GM12873 (cell line): Measurements from ENCODE around the gene LAIR1.

Source experiments
- TF ChIP-seq, protein P1 (sequence below): IDR thresholded peaks from 2 replicates; pipeline ENCODE4 v1.5.1; 2012; ENCODE audit warnings: low read depth, mild to moderate bottlenecking, moderate library complexity, low read length, control low read depth; ENCODE audit not compliant: insufficient read depth; ENCODE audit errors: missing control alignments

The LAIR1 gene

DNA sequence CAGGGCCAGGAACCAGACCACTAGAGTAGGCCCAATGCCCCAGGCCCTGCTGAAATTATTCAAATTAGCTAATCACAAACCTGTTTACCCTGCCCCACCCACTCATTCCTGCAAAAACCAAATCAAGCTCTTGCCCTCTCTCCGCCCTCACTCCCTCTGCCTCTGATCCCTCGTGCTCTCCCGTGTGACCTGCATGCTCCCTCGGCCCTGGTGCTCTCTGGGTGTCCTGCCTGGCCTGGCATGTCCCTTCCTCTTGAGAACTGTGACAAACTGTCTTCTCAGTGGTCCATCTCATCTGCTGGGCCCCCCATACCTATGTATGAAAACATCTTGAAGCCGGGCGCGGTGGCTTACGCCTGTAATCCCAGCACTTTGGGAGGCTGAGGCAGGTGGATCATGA lies 38.3 kb upstream of the LAIR1 start:
- TF ChIP-seq, protein P1, sequence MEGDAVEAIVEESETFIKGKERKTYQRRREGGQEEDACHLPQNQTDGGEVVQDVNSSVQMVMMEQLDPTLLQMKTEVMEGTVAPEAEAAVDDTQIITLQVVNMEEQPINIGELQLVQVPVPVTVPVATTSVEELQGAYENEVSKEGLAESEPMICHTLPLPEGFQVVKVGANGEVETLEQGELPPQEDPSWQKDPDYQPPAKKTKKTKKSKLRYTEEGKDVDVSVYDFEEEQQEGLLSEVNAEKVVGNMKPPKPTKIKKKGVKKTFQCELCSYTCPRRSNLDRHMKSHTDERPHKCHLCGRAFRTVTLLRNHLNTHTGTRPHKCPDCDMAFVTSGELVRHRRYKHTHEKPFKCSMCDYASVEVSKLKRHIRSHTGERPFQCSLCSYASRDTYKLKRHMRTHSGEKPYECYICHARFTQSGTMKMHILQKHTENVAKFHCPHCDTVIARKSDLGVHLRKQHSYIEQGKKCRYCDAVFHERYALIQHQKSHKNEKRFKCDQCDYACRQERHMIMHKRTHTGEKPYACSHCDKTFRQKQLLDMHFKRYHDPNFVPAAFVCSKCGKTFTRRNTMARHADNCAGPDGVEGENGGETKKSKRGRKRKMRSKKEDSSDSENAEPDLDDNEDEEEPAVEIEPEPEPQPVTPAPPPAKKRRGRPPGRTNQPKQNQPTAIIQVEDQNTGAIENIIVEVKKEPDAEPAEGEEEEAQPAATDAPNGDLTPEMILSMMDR: no peak

DNA sequence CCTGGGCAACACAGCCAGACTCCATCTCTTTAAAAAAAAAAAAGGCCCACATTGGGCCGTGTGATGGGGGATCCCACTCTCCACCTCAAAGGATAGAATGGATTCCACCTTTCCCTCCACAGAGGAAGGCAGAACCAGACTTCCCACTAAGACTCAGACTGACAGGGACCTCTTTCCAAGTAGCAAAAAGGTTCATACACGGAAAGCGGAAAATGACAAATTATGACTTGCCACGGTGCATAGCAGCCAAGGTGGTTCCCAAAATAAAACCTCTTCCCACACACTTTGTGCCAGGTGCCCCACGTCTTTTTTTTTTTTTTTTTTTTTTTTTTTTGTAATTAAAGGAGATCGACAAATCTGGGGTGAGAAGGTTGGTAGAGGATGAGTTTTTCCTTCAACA lies 36.2 kb upstream of the LAIR1 start:
- TF ChIP-seq, protein P1: no peak

DNA sequence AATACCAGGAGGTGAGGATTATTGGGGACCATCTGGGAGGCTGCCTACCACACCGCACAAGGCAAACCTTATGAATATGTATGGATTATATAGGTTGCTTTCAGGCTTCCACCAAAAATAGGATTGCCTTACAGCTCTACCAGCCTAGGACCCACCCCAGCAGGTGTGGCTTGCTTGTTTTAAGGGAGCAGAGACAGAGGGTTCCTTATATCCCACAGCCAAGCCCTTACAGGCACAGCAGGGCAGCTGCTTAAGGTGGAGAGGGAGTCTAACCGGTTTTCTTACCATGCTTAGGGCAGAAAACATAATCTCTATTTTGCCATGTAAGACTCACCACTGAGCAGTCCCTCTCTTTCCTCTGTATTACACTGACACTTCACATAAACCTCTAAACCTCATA lies 34.5 kb upstream of the LAIR1 start:
- TF ChIP-seq, protein P1: no peak

DNA sequence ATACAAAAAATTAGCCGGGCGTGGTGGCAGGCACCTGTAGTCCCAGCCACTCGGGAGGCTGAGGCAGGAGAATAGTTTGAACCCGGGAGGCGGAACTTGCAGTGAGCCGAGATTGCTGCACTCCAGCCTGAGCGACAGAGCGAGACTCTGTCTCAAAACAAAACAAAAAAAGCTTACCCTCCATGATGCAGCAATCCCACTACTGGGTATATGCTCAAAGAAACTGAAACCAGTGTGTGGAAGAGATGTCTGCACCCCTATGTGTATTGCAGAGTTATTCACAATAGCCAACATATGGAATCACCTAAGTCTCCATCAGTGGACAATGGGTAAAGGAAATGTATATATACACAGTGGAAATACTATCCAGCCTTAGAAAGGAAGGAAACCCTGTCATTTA lies 31.0 kb upstream of the LAIR1 start:
- TF ChIP-seq, protein P1: no peak

DNA sequence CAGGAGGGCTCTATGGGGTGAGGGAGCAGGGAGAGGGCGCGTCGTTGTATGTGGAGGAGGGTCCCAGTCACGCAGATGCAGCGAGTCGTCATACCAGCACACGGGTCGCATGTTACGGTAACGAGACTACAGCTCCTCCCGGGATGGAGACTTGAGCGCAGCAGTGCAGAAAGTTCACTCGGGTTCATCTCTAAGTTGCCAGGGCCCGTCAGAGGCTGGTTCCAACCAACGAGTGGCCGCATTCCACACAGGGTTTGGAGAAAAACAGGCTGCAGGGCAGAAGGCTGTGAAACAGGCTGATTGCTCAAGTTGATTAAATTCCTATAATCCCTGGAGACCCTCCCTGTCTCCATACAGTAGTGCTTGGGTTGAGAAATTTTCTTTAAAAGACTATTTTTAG lies 28.6 kb upstream of the LAIR1 start:
- TF ChIP-seq, protein P1: no peak

DNA sequence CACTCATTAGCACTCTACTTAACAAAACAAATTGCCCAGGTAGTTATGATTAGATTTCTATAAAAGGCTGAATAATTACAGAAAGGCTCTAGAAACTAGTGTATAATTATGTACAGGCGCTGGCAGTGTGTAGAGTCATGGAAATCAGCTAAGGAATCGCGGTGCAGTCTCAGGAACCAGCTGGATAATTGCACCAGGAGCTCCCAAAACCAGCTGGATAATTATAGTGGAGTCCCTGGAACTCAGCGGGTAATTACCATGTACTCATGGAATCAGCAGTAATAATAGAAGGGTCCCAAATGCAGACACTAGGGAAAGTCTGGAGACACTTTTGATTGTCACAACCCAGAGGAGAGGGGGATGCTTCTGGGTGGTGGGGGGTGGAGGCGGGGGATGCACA lies 27.4 kb upstream of the LAIR1 start:
- TF ChIP-seq, protein P1: no peak

DNA sequence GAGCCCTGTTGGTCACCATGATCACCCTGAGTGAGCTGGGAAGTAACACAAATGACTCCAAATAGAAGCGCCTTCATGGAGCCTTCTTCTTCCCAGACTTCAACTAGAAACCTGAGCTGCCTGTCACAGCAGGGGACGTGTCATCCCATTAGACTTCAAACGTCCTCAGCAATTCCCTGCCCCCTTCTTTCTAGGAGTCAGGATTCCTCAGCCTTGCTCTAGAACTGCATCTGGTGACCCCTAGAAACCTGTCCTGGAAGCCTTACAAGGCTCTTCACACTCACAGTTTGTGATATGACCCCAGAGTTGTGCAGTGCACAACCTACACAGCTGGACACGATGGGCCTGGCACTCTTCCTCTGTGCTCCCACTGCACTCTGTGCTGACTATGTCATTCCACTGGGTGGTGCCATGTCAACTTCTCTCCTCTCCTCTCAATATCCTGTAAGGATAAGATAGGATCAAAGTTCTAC lies 26.9 kb upstream of the LAIR1 start:
- TF ChIP-seq, protein P1: peak; percentile 5
